NCI-H82 treated with DMSO at 0.1 percent for 48 hours (cell line): ENCODE results near the gene MTFR1L.

ENCODE experiments used
- DNase-seq: peaks from one replicate; lab custom pipeline; 2025; ENCODE audit not compliant: unreplicated experiment; lab: John Stamatoyannopoulos, UW

The MTFR1L gene

DNA sequence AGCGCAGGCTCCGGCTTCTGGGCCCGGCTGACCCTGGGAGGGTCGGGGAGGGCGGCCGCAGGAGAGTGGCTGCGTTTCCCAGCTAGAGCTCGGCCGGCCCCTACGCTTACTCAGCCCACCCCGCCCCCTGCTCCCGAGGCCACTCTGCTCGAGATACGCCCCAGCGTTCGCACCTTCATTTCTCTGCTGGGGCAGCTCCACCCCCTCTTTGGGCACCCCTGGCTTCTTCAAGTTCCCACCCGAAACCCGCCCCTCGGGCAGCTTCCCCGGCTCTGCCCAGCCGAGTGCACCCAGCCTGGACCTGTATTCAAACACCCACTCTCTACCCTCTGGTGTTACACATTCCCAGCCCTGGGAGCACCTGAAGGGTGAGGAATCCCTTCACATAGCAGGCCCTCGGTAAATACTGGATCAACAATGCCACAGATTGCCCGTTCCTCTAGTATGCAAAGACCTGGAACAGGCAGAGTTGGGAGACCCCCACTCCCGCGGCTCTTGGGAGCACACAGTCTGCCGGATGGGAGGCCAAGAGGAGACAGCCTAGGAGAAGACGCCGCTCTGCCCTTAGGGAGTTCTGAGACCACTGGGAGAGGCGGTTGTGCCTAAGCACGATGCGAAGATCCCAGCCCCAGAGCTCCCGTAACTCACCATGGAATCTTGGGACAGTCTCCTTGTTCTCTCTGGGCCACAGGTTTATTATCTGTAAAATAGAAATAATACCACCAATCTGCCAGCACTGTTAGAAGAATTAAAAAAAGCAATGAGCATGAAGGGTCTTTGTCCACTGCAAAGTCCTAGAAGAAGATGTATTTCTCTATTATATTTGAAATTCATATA lies 56.3 kb downstream of the MTFR1L start:
- DNase-seq, result no peak

GRCh38 chr1:25876693-25877077 lies 56.9 kb downstream of the MTFR1L start:
- DNase-seq, result no peak

DNA sequence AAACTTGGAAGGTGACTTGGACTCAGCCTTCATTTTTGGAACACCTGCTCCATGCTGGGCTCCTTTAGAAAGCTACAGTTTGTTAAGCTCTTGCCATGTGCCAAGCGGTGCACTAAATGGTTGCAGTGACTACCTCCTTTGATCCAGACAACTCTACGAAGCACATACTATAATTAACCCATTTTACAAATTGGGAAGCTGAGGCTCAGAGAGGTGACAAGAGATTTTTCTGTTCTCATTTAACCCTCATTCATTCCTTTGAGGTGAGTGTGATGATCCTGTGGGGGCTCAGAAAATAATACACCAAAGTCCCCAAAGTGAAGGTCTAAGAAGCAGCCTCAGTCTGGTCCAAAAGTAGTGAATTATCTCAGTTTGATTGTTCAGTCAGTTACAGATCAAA lies 57.4 kb downstream of the MTFR1L start:
- DNase-seq, result no peak

- no peak for DNase-seq
Measured at GRCh38 chr1:25878690-25879089, 58.9 kb downstream of the MTFR1L start.

DNA sequence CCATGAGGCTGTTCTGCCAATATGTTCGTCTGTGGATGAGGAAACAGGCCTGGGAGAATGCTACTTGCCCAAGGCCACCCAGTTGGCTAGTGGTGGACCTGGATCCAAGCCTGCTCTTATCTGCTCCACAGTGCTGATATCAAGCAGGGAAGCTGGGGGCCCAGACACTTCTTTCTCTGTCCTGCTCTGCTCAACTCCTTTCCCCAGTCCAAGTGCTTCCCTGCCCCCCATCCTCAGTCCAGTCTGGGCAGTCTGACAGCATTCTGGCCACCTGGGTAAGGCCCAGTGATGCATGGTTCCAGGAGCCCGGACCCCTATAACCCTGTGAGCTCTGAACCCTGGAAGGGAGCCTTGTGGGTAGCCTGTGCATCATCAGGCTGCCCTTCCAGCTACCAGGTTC lies 59.9 kb downstream of the MTFR1L start:
- DNase-seq, result no peak

GRCh38 chr1:25880518-25880917 lies 60.8 kb downstream of the MTFR1L start:
- no peak for DNase-seq

GRCh38 chr1:25881266-25881665 lies 61.5 kb downstream of the MTFR1L start:
- no peak for DNase-seq
